GM12872 (cell line): ENCODE results near the gene DENND5B.

Experiments used
- CTCF ChIP-seq: IDR thresholded peaks from 3 replicates; pipeline ENCODE4 v1.5.1; 2011; ENCODE audit warnings: low read depth, mild to moderate bottlenecking, low read length, moderate library complexity; ENCODE audit not compliant: insufficient read depth

DENND5B gene

GRCh38 chr12:31589904-31590641, 863 bp downstream of the DENND5B start:
- TF ChIP-seq CTCF, result 0 out of 3 replicates have a peak, but pooled peaks have one; percentile 10

DNA sequence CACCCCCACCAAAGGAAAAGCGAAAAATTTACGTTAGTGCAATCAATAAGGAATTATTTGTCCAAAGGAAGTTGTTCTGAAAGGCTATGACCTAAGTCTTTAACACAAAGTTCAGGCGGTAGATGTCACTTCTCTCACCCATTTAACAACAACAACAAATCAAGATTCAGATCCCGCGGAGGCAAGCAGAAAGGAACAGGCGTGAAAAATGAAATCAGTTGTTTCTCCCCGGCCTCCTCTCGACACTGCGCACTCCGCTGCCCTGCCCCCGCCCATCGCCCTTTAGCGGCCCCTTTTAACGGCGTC, 1.4 kb downstream of the DENND5B start:
- TF ChIP-seq CTCF, result no peak

DNA sequence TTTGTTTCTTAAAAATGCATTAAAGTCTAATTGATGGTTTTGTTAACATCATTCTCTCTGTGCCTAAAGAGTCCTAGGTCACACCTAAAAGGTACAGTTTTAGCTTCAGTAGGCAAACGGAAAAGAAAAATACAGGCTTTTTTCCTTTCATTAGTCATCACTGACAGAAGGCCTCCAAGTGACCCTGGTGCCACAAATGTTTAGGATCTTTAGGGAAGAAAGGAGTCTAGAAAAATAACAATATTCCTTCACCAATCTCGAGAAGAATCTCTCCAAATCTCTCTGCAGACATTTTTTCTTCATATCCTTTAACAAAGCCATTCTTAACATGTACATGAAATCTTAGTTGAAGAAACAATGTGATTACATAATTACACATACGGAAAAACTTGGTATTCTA, 2.0 kb downstream of the DENND5B start:
- TF ChIP-seq CTCF, result no peak

DNA sequence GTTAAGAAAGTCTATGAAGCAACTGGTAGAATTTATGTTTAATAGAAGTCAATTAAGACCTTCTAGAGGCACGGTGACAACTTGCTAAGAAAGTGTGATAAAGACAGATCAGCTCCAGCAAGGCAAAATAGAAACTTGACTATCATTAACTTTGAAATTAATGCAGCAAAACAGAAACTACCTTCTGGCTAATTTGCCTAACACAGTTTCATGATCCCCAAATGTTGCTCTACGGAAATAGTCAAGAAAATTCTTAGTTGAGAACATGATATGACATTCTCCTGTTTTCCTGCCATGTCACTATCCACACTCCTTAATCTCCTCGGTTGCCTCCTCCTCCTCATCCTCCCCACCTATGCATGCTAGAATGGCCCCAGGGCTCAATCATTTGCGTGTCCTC, 4.2 kb downstream of the DENND5B start:
- no peak for TF ChIP-seq CTCF

- TF ChIP-seq CTCF, result no peak
These were observed 5.0 kb downstream of the DENND5B start for GRCh38 chr12:31585895-31586294.

DNA sequence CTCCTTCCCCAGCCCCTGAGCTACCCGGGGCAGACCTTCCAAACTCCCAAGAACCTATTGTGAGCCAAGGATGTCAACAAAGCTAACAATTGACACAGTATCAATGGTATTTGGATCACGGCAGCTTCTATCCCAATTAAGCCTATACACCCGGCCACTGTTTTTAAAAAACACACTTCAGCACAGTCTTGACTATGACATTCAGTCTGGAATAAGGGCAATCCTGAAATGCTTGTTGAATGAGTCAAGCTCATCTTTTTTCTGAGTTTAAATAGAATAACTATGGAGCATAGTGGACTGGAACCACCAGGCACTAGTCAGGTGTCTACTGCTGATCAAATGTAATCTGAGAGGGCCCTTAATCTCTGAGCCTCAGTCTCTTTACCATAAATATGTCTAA, 5.7 kb downstream of the DENND5B start:
- no peak for TF ChIP-seq CTCF

DNA sequence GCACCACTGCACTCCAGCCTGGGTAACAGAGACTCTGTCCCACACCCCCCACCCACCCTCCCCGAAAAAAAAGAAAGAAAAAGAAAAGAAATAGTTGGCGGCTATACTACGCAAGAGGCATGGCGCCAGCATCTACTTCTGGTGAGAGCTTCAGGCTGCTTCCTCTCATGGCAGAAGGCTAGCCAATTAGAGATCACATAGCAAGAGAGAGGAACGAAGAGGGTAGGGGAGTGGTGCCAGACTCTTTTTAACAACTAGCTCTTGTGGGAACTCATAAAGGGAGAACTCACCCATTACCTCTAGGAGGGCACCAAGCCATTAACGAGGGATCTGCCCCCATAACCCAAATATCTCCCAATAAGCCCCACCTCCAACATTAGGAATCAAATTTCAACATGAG, 6.2 kb downstream of the DENND5B start:
- TF ChIP-seq CTCF, result no peak
